LHCN-M2 (cell line): Measurements from ENCODE around the gene COL5A2. TPM values are rescaled to one million over a fixed set of nuclear protein-coding genes. Genes with fewer than 3 reads are reported as not detected.

Source experiments
- DNase-seq: peaks from one replicate; pipeline ENCODE4 v3.0.0-alpha.2; 2012; ENCODE audit warnings: low read depth
- total RNA-seq: library from RNA; depleted of rRNA; stranded (reverse); fragments of >200 nt; gene quantifications from 2 replicates; pipeline ENCODE4 v1.2.3, GENCODE V29; 2014

The COL5A2 gene
- total RNA-seq, 1 experiment from 2014 or later, result 187 TPM

- peak; percentile 81 for DNase-seq
Observed at GRCh38 chr2:189178726-189179569, 613 bp downstream of the COL5A2 start.

GRCh38 chr2:189178054-189178453 lies 1.5 kb downstream of the COL5A2 start:
- peak; percentile 46 for DNase-seq

DNA sequence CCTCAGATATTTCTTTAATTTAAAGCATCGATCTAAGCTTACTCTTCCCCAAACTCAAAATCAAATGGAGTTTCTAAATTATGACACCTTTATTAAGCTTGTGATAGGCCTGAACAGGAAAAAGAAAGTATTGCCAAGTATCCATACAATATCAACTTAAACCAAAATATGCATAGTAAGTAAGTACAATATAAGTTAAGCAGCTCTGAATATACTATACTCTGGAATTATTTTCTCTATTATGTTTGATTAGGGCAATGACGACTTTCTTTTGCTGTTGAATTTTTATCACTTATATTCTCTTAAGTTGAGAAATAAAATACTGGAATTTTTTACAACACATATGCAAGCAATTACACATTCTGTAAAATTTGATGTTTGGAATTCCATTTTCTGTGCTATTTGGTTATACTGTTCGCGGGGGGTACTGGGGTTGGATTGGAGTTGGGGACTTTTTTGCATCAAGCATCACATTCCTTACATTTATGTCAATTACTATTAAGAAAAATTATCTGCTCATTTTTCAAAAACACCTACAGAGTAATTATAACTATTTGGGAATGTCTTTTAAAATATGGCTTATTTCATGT lies 2.2 kb downstream of the COL5A2 start:
- DNase-seq, result no peak

- no peak for DNase-seq
Observed at GRCh38 chr2:189176516-189176915, 3.0 kb downstream of the COL5A2 start.

GRCh38 chr2:189175869-189176433 lies 3.6 kb downstream of the COL5A2 start:
- no peak for DNase-seq

GRCh38 chr2:189171956-189172609 lies 7.5 kb downstream of the COL5A2 start:
- no peak for DNase-seq

DNA sequence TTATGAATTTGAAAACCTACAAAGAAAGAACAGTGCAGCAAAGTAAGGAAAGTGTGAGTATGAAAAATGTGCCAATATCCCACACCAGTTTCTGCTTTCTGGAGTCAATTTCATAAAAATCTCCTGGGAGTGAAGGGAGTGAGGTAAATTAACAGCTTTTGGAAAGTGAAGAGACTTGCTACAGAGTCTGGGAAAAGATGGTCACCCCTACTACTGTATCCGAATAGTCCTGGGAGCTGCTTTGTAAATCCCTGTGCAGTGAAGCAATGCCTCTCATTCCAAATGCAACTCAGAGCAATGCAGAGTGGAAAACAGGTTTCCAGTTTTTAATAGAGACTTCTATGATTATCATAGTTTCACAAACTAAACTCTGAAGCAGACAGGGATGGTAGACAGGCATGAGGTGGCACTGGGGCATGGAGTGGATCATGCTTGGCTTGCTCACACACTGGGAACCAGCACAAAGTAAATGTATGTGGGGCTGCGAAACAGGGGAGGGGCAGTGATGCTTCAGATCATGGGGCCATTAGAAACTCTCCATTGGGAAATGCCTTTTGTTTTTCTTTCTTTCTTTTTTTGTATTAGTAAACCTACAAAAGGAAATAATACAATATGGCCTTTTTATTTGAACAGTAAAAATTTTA lies 10.6 kb downstream of the COL5A2 start:
- DNase-seq, result no peak

- no peak for DNase-seq
Observed at GRCh38 chr2:189165656-189166380, 13.7 kb downstream of the COL5A2 start.

- peak; percentile 83 for DNase-seq
Observed at GRCh38 chr2:189164746-189165145, 14.8 kb downstream of the COL5A2 start.

DNA sequence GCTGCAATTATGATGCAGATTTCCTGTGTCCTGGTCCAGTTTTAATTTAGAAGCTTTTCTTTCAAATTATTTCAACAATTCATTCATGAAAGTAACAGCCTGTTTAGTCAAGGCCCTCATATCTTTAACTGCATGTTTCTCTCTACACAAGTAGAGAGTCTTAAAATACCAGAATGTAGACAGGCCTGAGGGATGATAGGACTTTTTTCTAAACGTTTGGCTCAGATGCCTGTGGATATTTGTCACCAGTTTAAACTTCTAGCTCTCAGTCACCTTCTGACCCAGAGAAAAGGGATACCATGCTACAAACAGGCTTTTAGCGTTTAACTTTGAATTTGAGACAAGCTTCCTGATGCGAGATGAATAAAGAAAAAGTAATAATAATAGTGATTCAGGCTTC lies 15.7 kb downstream of the COL5A2 start:
- DNase-seq, result peak; percentile 86

GRCh38 chr2:189162566-189162965 lies 17.0 kb downstream of the COL5A2 start:
- no peak for DNase-seq

DNA sequence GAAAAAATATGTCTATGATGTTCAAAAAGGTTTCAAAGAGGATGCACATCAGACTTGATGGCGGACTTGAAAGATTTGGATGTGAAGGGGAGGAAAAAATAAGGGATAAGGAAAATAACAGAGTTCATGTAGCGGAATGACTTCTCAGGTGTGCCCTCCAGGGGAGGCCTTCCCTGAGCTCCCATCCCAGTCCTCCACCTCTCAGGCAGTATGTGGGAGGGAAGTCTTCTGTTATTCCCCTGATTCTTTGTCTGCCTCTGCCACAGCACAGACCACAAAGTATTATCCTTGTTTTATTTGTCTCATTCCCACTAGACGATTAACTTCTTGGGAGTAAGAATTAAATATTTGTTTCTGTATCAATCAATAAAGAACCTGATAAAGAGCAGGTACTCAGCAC lies 17.7 kb downstream of the COL5A2 start:
- DNase-seq, result no peak

DNA sequence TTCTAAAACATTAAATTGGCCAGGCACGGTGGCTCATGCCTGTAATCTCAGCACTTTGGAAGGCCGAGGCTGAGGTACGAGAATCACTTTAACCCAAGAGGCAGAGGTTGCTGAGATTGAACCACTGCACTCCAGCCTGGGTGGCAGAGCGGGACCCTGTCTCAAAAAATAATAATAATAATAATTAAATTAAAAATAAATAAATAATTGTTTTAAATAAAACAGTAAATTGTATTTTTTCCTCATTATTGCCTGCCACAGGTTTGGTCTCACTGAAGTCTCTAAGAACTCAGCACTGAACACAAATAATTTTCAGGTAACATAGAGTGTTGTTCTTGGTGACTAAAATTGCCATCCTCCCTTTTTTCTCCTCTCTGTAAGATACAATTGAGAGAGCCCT lies 19.8 kb downstream of the COL5A2 start:
- DNase-seq, result no peak

GRCh38 chr2:189159273-189159672 lies 20.3 kb downstream of the COL5A2 start:
- no peak for DNase-seq

DNA sequence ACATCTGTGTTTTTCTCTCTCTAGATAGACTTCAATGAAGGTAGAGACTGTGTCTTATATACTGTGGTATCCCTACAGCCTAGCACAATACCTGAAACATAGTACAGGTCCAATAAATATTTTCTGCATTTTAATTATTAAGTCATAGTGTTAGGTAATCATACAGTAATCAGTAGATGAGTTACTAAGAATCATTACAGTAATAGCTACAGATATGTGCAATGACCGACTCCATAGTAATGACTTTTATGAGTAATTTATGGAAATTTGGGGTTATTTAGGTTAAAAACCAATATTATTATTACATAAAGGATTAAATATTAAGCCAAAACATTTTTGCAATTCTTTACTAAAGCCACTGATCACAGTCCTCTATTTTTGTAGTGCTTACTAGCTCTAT lies 21.6 kb downstream of the COL5A2 start:
- no peak for DNase-seq

DNA sequence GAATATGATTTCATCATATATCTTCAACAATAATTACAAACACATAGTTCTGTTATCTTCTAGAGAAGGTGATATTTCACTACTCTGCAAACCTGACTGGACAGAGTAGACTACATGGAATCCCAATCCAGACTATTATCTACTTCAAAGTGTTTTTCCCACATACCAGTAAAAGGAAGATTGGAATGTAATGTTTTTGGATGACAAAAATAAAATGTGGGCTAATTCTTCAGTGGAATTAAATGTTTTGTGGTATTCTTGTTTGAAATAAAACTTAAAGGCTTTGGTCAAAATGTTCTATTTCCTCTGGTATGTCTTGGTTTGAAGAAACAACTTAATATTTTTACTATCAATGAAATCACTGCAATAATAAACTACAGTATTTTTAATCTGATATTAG lies 22.1 kb downstream of the COL5A2 start:
- no peak for DNase-seq

- DNase-seq, result no peak
Observed at GRCh38 chr2:189155795-189156194, 23.8 kb downstream of the COL5A2 start.

GRCh38 chr2:189153619-189154018 lies 25.9 kb downstream of the COL5A2 start:
- DNase-seq, result no peak

GRCh38 chr2:189152483-189152882 lies 27.1 kb downstream of the COL5A2 start:
- DNase-seq, result no peak

- no peak for DNase-seq
Observed at GRCh38 chr2:189151906-189152305, 27.7 kb downstream of the COL5A2 start.

- DNase-seq, result peak; percentile 78
Observed at GRCh38 chr2:189150033-189150432, 29.5 kb downstream of the COL5A2 start.
